AG04449 (cell line): ENCODE data around the gene PPCDC.

Source experiments
- CTCF ChIA-PET: fragments of 350-600 bp; formaldehyde crosslinking; extraction: SDS; loops from one replicate; lab custom pipeline; 2021; ENCODE audit warnings: antibody characterized with exemption; lab: Yijun Ruan, JAX
- POLR2A ChIA-PET: fragments of 400-600, 350-600 bp; formaldehyde crosslinking; extraction: SDS; loops from one replicate; lab custom pipeline; 2020; ENCODE audit warnings: antibody characterized with exemption, inconsistent platforms; lab: Yijun Ruan, JAX
- DNase-seq: peaks from one replicate; pipeline ENCODE4 v3.0.0-alpha.2; 2010; ENCODE audit warnings: low read depth, low spot score
- H3K4me3 ChIP-seq: 2 replicates; pipeline ENCODE4 v1.5.1; 2011; ENCODE audit warnings: low read depth, mild to moderate bottlenecking, control low read depth, low read length
- TF ChIP-seq, protein P1 (sequence below): IDR thresholded peaks from one replicate; pipeline ENCODE4 v1.5.1; 2011; ENCODE audit warnings: mild to moderate bottlenecking, moderate library complexity, low read length, control low read depth, inconsistent platforms; ENCODE audit not compliant: insufficient read depth; ENCODE audit errors: missing control alignments

Gene PPCDC

DNA sequence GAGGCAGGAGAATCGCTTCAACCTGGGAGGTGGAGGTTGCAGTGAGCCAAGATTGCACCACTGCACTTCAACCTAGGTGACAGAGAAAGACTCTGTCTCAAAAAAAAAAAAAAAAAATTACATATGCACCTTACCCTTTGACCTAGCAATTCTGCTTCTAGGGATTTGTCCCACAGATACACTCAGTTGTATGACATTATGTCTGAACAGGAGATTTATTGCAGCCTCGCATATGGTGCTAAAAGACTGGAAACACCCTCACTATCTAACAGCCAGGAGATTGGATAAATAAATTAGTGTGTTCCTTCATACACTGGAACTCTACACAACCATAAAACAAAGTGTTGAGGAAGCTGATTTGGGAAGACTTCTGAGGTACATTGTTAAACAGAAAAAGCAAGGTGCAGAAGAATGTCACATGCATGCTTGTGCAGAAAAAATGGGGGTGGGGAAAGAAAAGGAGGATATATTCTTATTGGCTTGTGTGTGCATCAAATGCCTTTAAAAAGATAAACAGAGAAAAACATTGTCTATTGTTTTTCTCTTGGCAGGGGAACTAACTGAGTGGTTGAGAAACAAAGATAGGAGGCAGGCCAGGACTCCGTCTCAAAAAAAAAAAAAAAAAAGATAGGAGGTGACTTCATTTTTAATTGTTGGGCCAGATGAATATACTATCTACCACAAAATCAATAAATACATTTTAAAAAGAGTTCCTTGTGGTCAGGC lies 30.9 kb downstream of the PPCDC start:
- no peak for DNase-seq
- TF ChIP-seq, protein P1, sequence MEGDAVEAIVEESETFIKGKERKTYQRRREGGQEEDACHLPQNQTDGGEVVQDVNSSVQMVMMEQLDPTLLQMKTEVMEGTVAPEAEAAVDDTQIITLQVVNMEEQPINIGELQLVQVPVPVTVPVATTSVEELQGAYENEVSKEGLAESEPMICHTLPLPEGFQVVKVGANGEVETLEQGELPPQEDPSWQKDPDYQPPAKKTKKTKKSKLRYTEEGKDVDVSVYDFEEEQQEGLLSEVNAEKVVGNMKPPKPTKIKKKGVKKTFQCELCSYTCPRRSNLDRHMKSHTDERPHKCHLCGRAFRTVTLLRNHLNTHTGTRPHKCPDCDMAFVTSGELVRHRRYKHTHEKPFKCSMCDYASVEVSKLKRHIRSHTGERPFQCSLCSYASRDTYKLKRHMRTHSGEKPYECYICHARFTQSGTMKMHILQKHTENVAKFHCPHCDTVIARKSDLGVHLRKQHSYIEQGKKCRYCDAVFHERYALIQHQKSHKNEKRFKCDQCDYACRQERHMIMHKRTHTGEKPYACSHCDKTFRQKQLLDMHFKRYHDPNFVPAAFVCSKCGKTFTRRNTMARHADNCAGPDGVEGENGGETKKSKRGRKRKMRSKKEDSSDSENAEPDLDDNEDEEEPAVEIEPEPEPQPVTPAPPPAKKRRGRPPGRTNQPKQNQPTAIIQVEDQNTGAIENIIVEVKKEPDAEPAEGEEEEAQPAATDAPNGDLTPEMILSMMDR = no peak
- CTCF ChIA-PET = no interaction called here
- no peak overlapping the region for H3K4me3 ChIP-seq
- POLR2A ChIA-PET = no interaction called here

DNA sequence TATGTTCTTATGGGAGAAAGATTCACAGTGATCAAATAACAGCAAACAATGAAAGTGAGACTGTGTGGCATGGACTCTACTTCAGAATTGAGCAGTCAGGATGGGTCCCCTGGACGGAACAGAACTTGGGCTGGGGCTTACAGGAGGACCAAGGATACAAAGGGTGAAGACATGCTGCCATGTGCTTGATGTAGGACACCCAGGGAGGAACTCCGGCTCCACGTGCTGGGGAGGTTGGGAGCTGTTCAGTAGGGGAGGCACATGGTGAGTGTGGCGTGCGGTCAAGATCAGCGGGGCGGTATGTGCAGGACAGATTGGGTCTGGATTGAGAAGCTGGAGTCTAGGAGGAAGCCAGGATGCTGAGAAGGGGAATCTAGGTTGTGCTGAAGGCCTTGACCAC lies 32.6 kb downstream of the PPCDC start:
- TF ChIP-seq, protein P1 = no peak
- no peak overlapping the region for H3K4me3 ChIP-seq
- DNase-seq = no peak
- POLR2A ChIA-PET = no interaction called here
- CTCF ChIA-PET = no interaction called here

DNA sequence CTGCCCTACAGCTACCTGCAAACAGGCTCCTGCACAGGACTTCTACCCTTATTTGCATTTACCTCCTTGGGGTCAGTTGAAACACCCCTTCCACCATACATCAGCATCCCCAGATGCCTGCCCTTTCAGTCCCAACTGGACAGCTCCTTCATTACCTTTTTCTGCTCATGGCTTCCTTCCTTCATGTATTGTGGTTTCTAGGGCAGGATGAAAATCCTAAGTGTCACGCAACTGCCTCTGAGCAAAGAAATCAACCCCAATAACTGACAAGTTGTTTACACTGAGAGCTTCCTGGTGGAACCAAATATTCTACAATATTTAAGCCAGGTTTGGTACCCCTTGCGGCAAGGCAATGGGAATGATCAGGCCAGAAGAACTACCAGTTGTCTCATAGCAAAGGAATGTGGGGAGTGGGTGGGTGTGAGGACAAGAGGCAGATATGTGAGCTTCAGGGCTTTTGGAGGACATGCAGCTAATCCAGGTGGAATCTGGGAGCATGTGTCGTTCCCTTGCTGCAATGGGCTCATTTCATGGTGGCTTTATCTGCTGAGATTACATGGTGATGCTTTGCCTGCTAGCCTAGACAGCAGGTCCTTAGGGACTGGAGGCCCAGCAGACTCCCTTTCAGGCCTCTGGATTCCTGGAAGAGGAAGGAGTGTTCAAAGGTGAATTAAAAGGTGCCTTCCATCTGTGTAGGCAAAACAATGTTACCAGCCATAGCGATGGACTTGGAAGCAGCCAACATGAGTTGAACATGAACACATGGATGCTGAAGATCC lies 34.9 kb downstream of the PPCDC start:
- ChIA-PET CTCF (interaction anchor here (0.7 kb wide), 1 partner anchor 143 kb away, joined by 3 read pairs; no protein-coding TSS in a partner anchor), POLR2A (interaction anchor here (0.6 kb wide), 1 partner anchor 13 kb away, joined by 4 read pairs; no protein-coding TSS in a partner anchor)
- TF ChIP-seq, protein P1 = no peak
- no peak for DNase-seq
- no peak overlapping the region for H3K4me3 ChIP-seq

DNA sequence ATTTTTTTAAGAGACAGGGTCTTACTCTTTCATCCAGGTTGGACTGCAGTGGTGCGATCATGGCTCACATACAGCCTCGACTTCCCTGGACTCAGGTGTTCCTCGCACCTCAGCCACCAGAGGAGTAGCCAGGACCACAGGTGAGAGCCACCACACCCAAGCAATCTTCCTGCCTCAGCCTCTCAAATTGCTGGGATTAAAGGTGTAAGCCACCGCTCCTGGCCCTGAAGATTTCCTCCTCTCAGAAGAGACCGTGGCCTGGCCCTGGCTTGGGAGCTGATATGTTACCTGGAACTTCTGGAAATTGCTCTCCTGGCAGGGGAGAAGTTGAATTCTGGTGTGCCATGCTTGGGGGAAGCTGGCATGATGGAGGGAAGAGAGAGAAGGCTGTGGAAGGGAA lies 36.2 kb downstream of the PPCDC start:
- ChIA-PET POLR2A (no interaction called here), CTCF (no interaction called here)
- TF ChIP-seq, protein P1 = no peak
- DNase-seq = no peak
- H3K4me3 ChIP-seq = no peak overlapping the region

DNA sequence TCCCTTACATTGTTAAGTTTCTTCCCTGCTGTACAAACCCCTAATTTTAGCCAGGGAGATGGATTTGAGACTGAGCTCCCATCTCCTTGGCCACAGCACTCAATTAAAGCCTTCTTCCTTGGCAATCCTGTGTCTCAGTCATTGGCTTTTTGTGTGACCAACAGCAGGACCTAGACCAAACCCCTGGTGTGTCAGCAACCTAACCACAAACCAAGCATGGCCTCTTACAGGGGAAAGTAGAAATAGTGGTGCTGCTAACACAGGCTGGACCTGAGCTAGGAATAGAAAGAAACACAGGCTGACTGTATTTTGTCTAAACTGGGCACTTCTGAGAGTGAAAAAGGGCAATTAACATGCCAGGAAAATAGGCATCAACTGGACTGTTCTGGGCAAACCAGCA lies 37.9 kb downstream of the PPCDC start:
- H3K4me3 ChIP-seq = no peak overlapping the region
- POLR2A ChIA-PET = no interaction called here
- CTCF ChIA-PET = interaction anchor here (1.0 kb wide), 1 partner anchor 31 kb away, joined by 4 read pairs; no protein-coding TSS in a partner anchor
- TF ChIP-seq, protein P1 = no peak
- DNase-seq = no peak

DNA sequence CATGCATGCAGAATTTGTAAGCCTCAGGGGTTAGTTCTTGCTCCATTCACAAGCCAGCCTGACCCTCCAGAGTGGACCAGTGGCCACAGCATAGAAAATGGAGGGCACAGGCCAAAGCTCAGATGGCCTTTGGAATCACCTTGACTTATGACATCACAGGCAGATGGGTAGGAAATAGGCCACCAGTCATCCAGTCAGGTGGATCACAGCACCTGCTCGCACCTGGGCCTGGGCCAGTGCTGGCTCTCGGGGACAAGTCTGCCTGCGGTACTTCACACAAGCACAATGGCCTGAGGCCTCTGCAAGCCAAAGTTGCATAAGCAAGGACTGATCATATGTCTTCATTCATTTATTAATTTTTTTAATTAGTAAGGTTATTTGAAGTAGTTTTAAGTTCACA lies 39.3 kb downstream of the PPCDC start:
- TF ChIP-seq, protein P1 = no peak
- H3K4me3 ChIP-seq = no peak overlapping the region
- CTCF ChIA-PET = no interaction called here
- POLR2A ChIA-PET = no interaction called here
- no peak for DNase-seq
